ENCODE results near the gene ECE2. TPM values are rescaled to one million over a fixed set of nuclear protein-coding genes. Genes with fewer than 3 reads are reported as not detected.

ECE2 gene
- total RNA-seq, 4 donors from 2014 or later, result not detected

- WGBS, 2 donors, result 71 to 83% methylated on average over 3 to 4 of the region's 4 CpGs
- peaks cover 0 to 7% of the 10 kb centered on the region in 2 donors for H3K27me3 ChIP-seq
- H3K9me3 ChIP-seq, result no peaks in the 10 kb centered on the region
- DNase-seq (ENCODE audit: low spot score in 2 of 2), result no peak
- peaks cover 0 to 43% (median 15%) of the 10 kb centered on the region in 3 donors for H3K36me3 ChIP-seq
- H3K4me3 ChIP-seq, result no peak overlapping the region
- H3K27ac ChIP-seq, result no peak overlapping the region
- TF ChIP-seq POLR2A (IDR thresholded peaks at IDR 0.05), result no peak
- TF ChIP-seq EP300 (IDR thresholded peaks at IDR 0.05), result no peak
- no peak for TF ChIP-seq CTCF (IDR thresholded peaks at IDR 0.05)
- peaks cover 0 to 10% (median 0%) of the 10 kb centered on the region in 4 donors for H3K4me1 ChIP-seq
Observed at GRCh38 chr3:184240384-184241140, 35.3 kb upstream of the ECE2 start.

GRCh38 chr3:184241141-184241446, 34.7 kb upstream of the ECE2 start:
- Histone ChIP-seq H3K4me3 (no peak overlapping the region), H3K9me3 (no peaks in the 10 kb centered on the region), H3K4me1 (peaks cover 0 to 10% (median 0%) of the 10 kb centered on the region in 4 donors), H3K27me3 (peaks cover 0 to 3% of the 10 kb centered on the region in 2 donors), H3K27ac (no peak overlapping the region), H3K36me3 (peaks cover 0 to 48% (median 15%) of the 10 kb centered on the region in 3 donors)
- DNase-seq (ENCODE audit: low spot score in 2 of 2), result no peak
- TF ChIP-seq CTCF (IDR thresholded peaks at IDR 0.05) (no peak), POLR2A (IDR thresholded peaks at IDR 0.05) (no peak), EP300 (IDR thresholded peaks at IDR 0.05) (no peak)
- 44 to 56% methylated on average over 11 to 14 of the region's 17 CpGs for WGBS, 2 donors

GRCh38 chr3:184241447-184242296, 34.1 kb upstream of the ECE2 start:
- Histone ChIP-seq H3K9me3 (no peaks in the 10 kb centered on the region), H3K27me3 (no peaks in the 10 kb centered on the region), H3K27ac (no peak overlapping the region), H3K4me3 (no peak overlapping the region), H3K36me3 (peaks cover 0 to 48% (median 15%) of the 10 kb centered on the region in 3 donors), H3K4me1 (peaks cover 0 to 11% (median 0%) of the 10 kb centered on the region in 4 donors)
- 34 to 51% methylated on average over 14 to 22 of the region's 46 CpGs for WGBS, 2 donors
- TF ChIP-seq CTCF (IDR thresholded peaks at IDR 0.05) (peak in 2 of 5 experiments; percentile 8 to 17), POLR2A (IDR thresholded peaks at IDR 0.05) (no peak)
- no peak for DNase-seq (ENCODE audit: low spot score in 2 of 2)

- Histone ChIP-seq H3K9me3 (no peaks in the 10 kb centered on the region), H3K4me1 (peaks cover 0 to 17% (median 0%) of the 10 kb centered on the region in 4 donors), H3K27me3 (no peaks in the 10 kb centered on the region), H3K27ac (no peak overlapping the region), H3K36me3 (peaks cover 0 to 48% (median 15%) of the 10 kb centered on the region in 3 donors), H3K4me3 (no peak overlapping the region)
- 76 to 78% methylated on average over 5 of the region's 5 CpGs for WGBS, 2 donors
- no peak for DNase-seq (ENCODE audit: low spot score in 2 of 2)
- TF ChIP-seq EP300 (IDR thresholded peaks at IDR 0.05) (no peak), CTCF (IDR thresholded peaks at IDR 0.05) (no peak), POLR2A (IDR thresholded peaks at IDR 0.05) (no peak)
Observed at GRCh38 chr3:184242297-184242685, 33.5 kb upstream of the ECE2 start.

All from tibial nerve (tissue), 4 donors.